ENCODE results near the gene SNHG17.
A peak's percentile ranks its signal among the peaks of the same experiment; 100 is the strongest.
"Not testable (repeated sequence)": the region's sequence is repeated elsewhere in the genome, so short reads cannot be mapped to it uniquely, and the experiment has no call there.

Gene SNHG17

DNA sequence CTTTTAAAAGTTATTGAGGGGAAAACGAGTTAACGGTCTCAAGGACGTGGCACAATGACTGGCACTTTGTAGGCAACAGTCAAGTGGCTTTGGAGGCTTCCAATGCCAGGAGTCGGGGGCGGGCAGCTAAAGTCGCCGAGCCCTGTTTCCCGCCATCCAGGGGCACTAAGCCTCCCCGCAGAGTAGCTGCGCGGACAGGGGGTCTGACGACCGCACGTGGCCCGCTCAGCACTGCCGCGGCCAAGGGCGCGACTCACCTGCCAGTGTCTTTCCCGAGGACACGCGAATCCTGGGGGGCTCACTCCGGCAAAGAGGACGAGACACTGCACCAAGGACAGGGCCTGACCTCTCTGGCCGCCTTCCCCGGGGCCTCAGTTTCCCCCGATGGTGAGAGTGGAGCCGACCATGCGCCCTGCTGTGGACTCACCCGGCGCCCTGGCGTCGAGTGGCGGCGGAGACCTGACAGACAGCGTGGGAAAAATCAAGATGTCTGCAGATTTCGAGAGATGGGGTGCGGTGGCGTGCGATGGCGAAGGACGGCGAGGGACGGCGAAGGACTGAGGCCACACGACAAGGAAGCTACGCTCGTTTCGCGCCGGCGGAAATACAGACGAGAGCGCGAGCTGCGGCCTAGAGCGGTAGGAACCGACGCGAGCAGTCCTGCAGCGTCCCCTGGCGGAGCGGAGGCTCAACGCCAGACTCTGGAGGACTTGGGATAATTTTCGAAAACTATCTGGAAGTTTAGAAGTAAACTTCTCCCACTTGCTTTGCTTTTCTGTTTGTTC lies at the start of gene SNHG17:
TSS of gene SNHG17 (minus strand) at position 559 of the 785 bp plus-strand sequence.
- peak; percentile 62 for DNase-seq

GRCh38 chr20:38479596-38479995 lies 44.5 kb upstream of the SNHG17 start:
- DNase-seq = no peak

GRCh38 chr20:38477747-38478146 lies 42.6 kb upstream of the SNHG17 start:
- DNase-seq = no peak

- no peak for DNase-seq
Observed at GRCh38 chr20:38473367-38473795, 38.3 kb upstream of the SNHG17 start.

- peak; percentile 94 for DNase-seq
Observed at GRCh38 chr20:38472513-38473366, 37.6 kb upstream of the SNHG17 start, which contains the start of gene RALGAPB. RALGAPB (plus strand) TSS chr20:38472843; CDS start chr20:38488433, 15,590 bp downstream.

DNA sequence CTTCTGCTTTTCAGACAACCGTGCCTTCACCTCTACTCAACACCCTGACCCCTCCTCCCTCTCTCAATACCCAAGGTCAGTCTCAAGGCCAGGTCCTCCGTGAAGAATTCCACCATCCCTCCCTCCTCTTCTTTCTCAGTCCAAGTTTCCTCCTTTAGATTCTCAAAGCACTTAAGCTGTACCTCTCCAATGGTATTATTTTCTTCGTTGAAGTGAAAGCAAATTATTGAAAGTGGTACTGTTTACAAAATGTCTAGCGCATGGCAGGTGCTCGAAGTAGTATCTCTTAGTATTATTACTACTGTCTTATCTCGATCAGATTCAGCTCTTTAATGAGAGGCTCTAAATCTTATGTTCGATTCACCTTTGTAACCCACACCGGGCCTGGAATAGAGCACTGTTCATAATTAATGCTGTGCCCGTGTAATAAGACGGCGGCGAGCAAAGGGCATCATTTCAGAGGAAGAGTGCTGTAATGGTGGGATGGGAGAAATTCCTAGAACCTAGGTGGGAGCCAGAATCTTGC lies 36.9 kb upstream of the SNHG17 start:
- DNase-seq = no peak

GRCh38 chr20:38471245-38471644 lies 36.1 kb upstream of the SNHG17 start:
- DNase-seq = no peak

DNA sequence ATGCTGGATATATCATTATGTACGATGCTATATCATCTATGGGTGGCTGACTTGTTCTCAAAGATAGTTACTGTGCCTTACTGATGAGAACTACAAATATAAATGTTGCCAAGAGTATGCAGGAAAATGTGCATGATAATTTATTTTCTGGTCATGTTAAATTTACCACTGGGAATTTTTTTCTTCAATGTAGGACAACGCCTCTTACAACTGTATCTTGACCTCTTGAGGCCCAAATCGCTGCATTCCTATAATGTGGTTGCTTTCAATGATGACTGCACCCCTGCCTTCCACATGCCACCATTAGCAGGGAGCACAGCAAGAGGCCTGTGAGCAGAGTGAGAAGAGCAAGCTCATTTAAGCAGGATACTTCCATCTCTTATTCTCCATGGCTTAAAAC lies 31.9 kb upstream of the SNHG17 start:
- DNase-seq = no peak

- no peak for DNase-seq
Observed at GRCh38 chr20:38466171-38466570, 31.0 kb upstream of the SNHG17 start.

DNA sequence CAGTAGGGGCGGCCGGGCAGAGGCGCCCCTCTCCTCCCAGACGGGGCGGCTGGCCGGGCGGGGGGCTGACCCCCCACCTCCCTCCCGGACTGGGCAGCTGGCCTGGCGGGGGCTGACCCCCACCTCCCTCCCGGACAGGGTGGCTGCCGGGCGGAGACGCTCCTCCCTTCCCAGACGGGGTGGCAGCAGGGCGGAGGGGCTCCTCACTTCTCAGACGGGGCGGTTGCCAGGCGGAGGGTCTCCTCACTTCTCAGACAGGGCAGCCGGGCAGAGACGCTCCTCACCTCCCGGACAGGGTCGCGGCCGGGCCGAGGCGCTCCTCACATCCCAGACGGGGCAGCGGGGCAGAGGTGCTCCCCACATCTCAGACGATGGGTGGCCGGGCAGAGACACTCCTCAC lies 26.4 kb upstream of the SNHG17 start:
- not testable (repeated sequence) for DNase-seq

DNA sequence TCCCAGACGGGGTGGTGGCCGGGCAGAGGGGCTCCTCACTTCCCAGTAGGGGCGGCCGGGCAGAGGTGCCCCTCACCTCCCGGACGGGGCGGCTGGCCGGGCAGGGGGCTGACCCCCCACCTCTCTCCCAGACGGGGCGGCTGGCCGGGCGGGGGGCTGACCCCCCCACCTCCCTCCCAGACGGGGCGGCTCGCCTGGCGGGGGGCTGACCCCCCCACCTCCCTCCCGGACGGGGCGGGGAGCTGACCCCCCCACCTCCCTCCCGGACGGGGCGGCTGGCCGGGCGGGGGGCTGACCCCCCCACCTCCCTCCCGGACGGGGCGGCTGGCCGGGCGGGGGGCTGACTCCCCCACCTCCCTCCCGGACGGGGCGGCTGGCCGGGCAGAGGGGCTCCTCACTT lies 26.0 kb upstream of the SNHG17 start:
- not testable (repeated sequence) for DNase-seq

- DNase-seq = not testable (repeated sequence)
Observed at GRCh38 chr20:38460631-38461030, 25.5 kb upstream of the SNHG17 start.

- DNase-seq = peak; percentile 41
Observed at GRCh38 chr20:38460040-38460623, 25.0 kb upstream of the SNHG17 start.

GRCh38 chr20:38458314-38458713 lies 23.2 kb upstream of the SNHG17 start:
- DNase-seq = no peak

DNA sequence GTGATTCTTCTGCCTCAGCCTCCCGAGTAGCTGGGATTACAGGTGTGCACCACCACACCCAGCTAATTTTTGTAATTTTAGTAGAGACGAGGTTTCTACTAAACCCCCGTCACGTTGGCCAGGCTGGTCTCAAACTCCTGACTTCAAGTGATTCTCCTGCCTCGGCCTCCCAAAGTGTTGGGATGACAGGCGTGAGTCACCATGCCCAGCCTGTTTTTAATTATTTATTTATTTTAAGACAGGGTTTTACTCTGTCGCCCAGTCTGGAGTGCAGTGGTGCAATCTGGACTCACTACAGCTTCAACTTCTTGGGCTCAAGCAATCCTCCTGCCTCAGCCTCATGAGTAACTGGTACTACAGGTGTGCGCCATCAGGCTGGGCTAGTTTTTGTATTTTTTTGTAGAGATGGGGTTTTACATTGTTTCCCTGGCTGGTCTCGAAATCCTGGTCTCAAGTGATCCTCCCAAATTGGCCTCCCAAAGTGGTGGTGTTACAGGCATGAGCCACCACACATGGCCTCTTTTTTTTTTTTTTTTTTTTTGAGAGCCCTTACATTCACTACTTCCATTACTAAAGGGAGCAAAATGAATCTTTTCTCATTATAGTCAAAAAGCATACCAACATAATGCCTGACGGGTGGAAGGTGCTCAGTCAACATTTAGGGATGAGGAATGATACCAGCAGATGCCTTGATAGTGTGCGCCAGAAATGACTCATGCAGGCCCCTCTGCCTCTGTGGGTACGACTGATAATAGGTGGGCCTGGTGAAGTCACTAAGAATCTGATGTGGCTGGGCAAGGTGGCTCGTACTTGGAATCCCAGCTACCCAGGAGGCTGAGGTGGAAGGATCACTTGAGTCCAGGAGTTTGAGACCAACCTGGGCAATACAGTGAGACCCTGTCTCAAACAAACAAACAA lies 19.7 kb upstream of the SNHG17 start:
- DNase-seq = no peak

DNA sequence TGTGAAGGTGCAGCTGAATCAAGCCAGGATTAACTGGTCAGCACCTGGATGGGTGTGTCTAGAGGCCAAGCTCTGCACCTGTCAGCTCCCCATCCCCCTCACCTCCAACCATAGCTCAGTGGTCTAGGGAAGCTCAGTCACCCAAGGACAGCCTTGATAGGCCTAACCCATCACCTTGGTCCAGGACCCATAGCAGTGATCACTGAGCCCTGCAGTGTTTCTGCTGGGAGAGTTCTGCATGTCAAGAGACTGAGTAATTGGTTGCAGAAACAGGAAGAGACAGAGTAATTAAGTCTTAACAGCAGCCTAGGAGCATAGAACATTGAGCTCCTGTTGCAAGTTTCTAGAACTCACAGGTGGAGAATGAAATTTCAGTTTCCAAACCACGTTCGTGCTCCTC lies 18.8 kb upstream of the SNHG17 start:
- DNase-seq = no peak

DNA sequence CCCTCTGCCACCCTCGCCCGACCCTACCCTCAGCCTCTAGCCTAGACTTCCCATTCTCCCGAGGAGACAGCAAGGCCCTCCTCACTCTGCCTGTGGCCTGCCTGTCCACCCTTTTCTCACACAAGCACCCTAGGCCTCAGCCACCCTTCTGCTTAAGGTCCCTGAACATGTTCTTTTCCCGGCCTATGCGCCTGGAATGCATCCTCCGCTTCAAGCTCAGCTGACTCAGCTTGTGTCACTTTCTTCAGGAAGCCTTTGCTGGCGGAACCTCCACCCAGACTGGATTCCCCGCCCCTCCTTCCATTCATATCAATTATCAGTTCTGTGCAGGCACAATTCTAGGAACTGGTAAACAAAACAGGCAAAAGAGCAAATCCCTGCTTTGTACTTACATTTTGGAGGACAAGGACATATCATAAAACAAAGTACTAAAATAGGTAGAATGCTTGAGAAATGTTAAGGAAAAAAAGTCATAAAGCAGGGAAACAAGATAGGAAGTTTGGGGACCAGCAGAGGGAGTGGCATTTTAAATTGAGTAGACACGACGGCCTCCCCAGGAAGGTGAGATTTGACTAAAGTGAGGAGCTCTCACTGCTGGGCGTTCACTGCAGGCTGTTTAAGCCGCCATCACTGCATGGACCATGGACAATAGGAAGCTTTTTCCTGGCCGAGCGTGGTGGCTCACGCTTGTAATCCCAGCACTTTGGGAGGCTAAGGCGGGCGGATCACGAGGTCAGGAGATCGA lies 17.9 kb upstream of the SNHG17 start:
- no peak for DNase-seq

DNA sequence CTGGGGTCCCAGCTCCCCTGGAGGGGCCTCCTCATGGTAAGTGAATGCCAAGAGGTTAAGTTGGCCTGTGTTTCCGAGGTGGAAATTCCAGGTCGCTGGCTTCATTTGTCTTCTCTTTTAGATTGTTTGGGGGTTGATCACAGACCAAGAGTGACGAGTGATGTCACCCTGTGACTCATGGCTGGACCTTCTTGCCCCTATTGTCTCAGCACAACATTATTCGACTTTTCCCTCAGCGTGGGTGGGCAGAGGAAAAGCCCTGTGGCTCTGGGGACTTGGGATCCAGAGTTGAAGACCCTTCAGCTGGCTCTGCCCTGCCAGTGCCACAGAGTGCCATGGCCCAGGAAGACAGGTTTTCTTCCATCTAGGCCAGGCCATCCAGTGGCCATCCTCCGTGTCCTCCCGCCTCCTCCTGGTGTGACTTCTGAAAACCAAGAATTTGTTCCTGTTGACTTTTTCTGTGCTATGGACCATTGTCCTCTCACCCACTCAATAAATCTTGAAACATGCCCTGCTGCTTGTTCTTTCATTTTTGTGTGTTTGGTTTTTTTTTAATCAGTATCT lies 15.4 kb upstream of the SNHG17 start:
- DNase-seq = no peak

GRCh38 chr20:38449046-38449445 lies 13.9 kb upstream of the SNHG17 start:
- no peak for DNase-seq

- DNase-seq = no peak
Observed at GRCh38 chr20:38447931-38448675, 13.0 kb upstream of the SNHG17 start.
